Neuronal stem cell (in vitro differentiated cells): ENCODE data around the gene NIPSNAP3A.

ENCODE experiments used
- DNase-seq: peaks from one replicate; pipeline ENCODE4 v3.0.0-alpha.2; 2013; ENCODE audit warnings: low spot score
- H2AFZ ChIP-seq: one replicate; pipeline ENCODE4 v1.6.1; 2013; ENCODE audit warnings: mild to moderate bottlenecking, low read length, inconsistent platforms
- H2AK5ac ChIP-seq: 2 replicates; pipeline ENCODE4 v1.6.1; 2013; ENCODE audit warnings: low read depth, mild to moderate bottlenecking, inconsistent platforms, low read length, moderate library complexity, mixed read lengths
- H2BK120ac ChIP-seq: 2 replicates; pipeline ENCODE4 v1.6.1; 2013; ENCODE audit warnings: low read depth, mild to moderate bottlenecking, inconsistent platforms, low read length, moderate library complexity, mixed read lengths
- H2BK12ac ChIP-seq: one replicate; pipeline ENCODE4 v1.6.1; 2013; ENCODE audit warnings: low read length, inconsistent platforms
- H2BK15ac ChIP-seq: 2 replicates; pipeline ENCODE4 v1.6.1; 2013; ENCODE audit warnings: mild to moderate bottlenecking, low read length, inconsistent platforms, mixed read lengths
- H2BK5ac ChIP-seq: one replicate; pipeline ENCODE4 v1.6.1; 2013; ENCODE audit warnings: inconsistent platforms, mild to moderate bottlenecking, low read length, moderate library complexity
- H3K14ac ChIP-seq: one replicate; pipeline ENCODE4 v1.6.1; 2013; ENCODE audit warnings: low read length, inconsistent platforms
- H3K18ac ChIP-seq: 2 replicates; pipeline ENCODE4 v1.6.1; 2013; ENCODE audit warnings: low read length, inconsistent platforms
- H3K23ac ChIP-seq: 2 replicates; pipeline ENCODE4 v1.6.1; 2013; ENCODE audit warnings: low read depth, mild to moderate bottlenecking, mixed read lengths, low read length, inconsistent platforms; ENCODE audit not compliant: poor library complexity
- H3K27ac ChIP-seq: replicated peaks from 3 replicates; pipeline ENCODE4 v1.5.1; 2013; ENCODE audit warnings: low read length, inconsistent platforms
- H3K27me3 ChIP-seq, 3 experiments: 2 replicates each; pipeline ENCODE4 v1.6.1; 2013; ENCODE audit warnings: low read length in 3 of 3, mild to moderate bottlenecking in 2 of 3, inconsistent platforms in 1 of 3, low read depth in 1 of 3, mixed read lengths in 1 of 3, moderate library complexity in 1 of 3; ENCODE audit not compliant: control insufficient read depth in 3 of 3, insufficient read depth in 3 of 3
- H3K36me3 ChIP-seq, 2 donors: replicated peaks in 1 of 2; 2 replicates each; pipeline ENCODE4 v1.6.1; 2013; ENCODE audit warnings: low read length in 2 of 2; ENCODE audit not compliant: control insufficient read depth in 2 of 2, insufficient read depth in 2 of 2
- H3K4ac ChIP-seq: 2 replicates; pipeline ENCODE4 v1.6.1; 2013; ENCODE audit warnings: inconsistent platforms, mild to moderate bottlenecking, low read length, moderate library complexity
- H3K4me1 ChIP-seq, 2 donors: 1 replicate in 1 of 2; 2 replicates in 1 of 2; pipeline ENCODE4 v1.6.1; 2013; ENCODE audit warnings: low read length in 2 of 2, low read depth in 1 of 2; ENCODE audit not compliant: control insufficient read depth in 2 of 2, insufficient read depth in 1 of 2
- H3K4me2 ChIP-seq: one replicate; pipeline ENCODE4 v1.6.1; 2013; ENCODE audit warnings: mild to moderate bottlenecking, low read length, inconsistent platforms; ENCODE audit not compliant: insufficient read depth, poor library complexity, severe bottlenecking
- H3K4me3 ChIP-seq, 2 donors: 2 replicates each; pipeline ENCODE4 v1.5.1; 2013; ENCODE audit warnings: low read length in 2 of 2, mild to moderate bottlenecking in 2 of 2, inconsistent platforms in 1 of 2, moderate library complexity in 1 of 2
- H3K79me1 ChIP-seq: one replicate; pipeline ENCODE4 v1.6.1; 2013; ENCODE audit warnings: low read depth, mild to moderate bottlenecking, inconsistent platforms, low read length, moderate library complexity
- H3K9ac ChIP-seq: one replicate; pipeline ENCODE4 v1.6.1; 2013; ENCODE audit warnings: mild to moderate bottlenecking, low read depth, low read length, inconsistent platforms; ENCODE audit not compliant: poor library complexity
- H3K9me3 ChIP-seq, 2 donors: replicated peaks in 1 of 2; 2 replicates each; pipeline versions ENCODE3 to v1.6.1; 2013; ENCODE audit warnings: low read length in 2 of 2, mild to moderate bottlenecking in 2 of 2, inconsistent platforms in 1 of 2, low read depth in 1 of 2, mixed read lengths in 1 of 2, moderate library complexity in 1 of 2; ENCODE audit not compliant: control insufficient read depth in 2 of 2, insufficient read depth in 1 of 2
- H4K8ac ChIP-seq: one replicate; pipeline ENCODE4 v1.6.1; 2013; ENCODE audit warnings: low read depth, mild to moderate bottlenecking, inconsistent platforms, low read length, moderate library complexity
- H4K91ac ChIP-seq: one replicate; pipeline ENCODE4 v1.6.1; 2013; ENCODE audit warnings: low read length, low read depth, mild to moderate bottlenecking, inconsistent platforms; ENCODE audit not compliant: poor library complexity
- WGBS, 2 donors: extraction: QIAGEN DNeasy Blood & Tissue Kit; methylation state at CpG; one replicate each; pipeline ENCODE4 v1.1.7; 2013; ENCODE audit warnings: missing lambda C conversion rate in 2 of 2, mixed read lengths in 1 of 2; ENCODE audit not compliant: insufficient read length in 2 of 2, insufficient replicate concordance in 1 of 2; ENCODE audit errors: extremely low coverage in 2 of 2; 5-methylcytosine and 5-hydroxymethylcytosine counted together

The NIPSNAP3A gene

DNA sequence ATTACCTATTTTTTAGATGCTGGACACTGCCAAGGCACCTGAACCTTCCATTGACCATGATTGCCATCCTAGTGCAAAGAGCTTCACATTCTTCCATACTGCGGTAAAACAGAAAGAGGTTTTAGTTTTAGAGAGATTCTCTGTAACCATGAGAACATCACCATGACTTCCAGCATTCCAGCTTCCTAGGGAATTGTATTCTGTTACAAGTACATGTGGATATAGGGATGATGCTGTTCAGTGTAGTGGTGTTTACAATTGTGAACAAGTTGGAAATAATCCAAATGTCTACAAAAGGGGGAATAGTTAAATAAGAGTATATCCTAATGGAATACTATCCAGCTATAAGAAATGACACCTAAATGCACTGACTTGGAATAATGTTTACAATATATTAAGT, 38.8 kb downstream of the NIPSNAP3A start:
- no peak overlapping the region for H2AFZ ChIP-seq
- H3K4me3 ChIP-seq = no peak overlapping the region
- H3K4me1 ChIP-seq = no peaks in the 10 kb centered on the region
- DNase-seq = no peak
- H3K27me3 ChIP-seq = no peaks in the 10 kb centered on the region
- no peaks in the 10 kb centered on the region for H3K79me1 ChIP-seq
- H3K9ac ChIP-seq = no peak overlapping the region
- no peak overlapping the region for H3K14ac ChIP-seq
- H2BK120ac ChIP-seq = no peak overlapping the region
- H3K27ac ChIP-seq = no peak overlapping the region
- H2BK15ac ChIP-seq = no peak overlapping the region
- no peak overlapping the region for H3K23ac ChIP-seq
- H3K18ac ChIP-seq = no peak overlapping the region
- no peak overlapping the region for H2AK5ac ChIP-seq
- no peak overlapping the region for H4K91ac ChIP-seq
- no CpG with 5 or more reads among the region's 1 CpG for WGBS, 2 donors
- no peak overlapping the region for H2BK12ac ChIP-seq
- H4K8ac ChIP-seq = no peak overlapping the region
- peaks cover 34 to 99% of the 10 kb centered on the region in 2 donors for H3K36me3 ChIP-seq
- no peaks in the 10 kb centered on the region for H3K9me3 ChIP-seq
- H3K4ac ChIP-seq = no peak overlapping the region
- no peak overlapping the region for H3K4me2 ChIP-seq
- H2BK5ac ChIP-seq = no peak overlapping the region

DNA sequence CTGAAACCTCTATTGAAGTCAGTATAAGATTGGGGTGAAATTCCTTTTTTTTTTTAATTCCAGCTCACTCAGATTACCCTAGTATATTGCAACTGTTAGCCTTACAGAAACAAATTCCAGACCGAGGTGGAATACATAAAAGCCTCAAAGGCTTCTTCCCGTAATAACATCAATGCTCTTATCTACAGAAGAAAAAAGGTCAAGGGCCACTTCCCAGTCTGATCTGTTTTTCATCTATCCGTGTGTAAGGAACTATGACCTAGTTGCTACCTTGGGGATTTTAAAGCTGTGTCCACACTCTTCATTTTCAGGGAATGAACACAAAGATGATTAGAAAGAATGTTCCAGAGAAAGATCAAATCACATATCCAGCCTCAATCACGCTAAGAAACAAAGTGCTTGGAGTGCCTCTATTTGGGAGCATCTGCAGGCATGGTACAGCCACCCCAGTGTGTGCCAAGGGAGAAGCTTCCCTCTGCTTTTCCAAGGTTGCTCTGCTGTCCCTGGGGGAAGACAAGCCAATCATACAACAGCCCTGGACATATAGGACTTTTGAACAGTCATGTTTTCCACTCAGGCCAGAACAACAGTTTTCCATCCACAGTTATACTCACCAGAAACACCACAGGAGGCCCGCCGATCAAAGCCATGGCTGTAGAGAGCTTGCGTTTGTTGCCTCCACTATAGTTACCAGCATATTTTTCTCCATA, 40.0 kb downstream of the NIPSNAP3A start:
- H3K14ac ChIP-seq = no peak overlapping the region
- no peaks in the 10 kb centered on the region for H3K9me3 ChIP-seq
- H2BK12ac ChIP-seq = no peak overlapping the region
- H3K18ac ChIP-seq = no peak overlapping the region
- no peak overlapping the region for H3K4me2 ChIP-seq
- no peak overlapping the region for H2AK5ac ChIP-seq
- H2BK5ac ChIP-seq = no peak overlapping the region
- H3K4me3 ChIP-seq = no peak overlapping the region
- H2BK120ac ChIP-seq = no peak overlapping the region
- DNase-seq = no peak
- H3K27ac ChIP-seq = no peak overlapping the region
- no peaks in the 10 kb centered on the region for H3K27me3 ChIP-seq
- no peak overlapping the region for H4K91ac ChIP-seq
- H3K4me1 ChIP-seq = no peaks in the 10 kb centered on the region
- no CpG with 5 or more reads among the region's 7 CpGs for WGBS, 2 donors
- no peak overlapping the region for H3K23ac ChIP-seq
- peaks cover 37 to 100% of the 10 kb centered on the region in 2 donors for H3K36me3 ChIP-seq
- no peaks in the 10 kb centered on the region for H3K79me1 ChIP-seq
- no peak overlapping the region for H2BK15ac ChIP-seq
- no peak overlapping the region for H3K9ac ChIP-seq
- no peak overlapping the region for H4K8ac ChIP-seq
- H3K4ac ChIP-seq = no peak overlapping the region
- H2AFZ ChIP-seq = no peak overlapping the region

DNA sequence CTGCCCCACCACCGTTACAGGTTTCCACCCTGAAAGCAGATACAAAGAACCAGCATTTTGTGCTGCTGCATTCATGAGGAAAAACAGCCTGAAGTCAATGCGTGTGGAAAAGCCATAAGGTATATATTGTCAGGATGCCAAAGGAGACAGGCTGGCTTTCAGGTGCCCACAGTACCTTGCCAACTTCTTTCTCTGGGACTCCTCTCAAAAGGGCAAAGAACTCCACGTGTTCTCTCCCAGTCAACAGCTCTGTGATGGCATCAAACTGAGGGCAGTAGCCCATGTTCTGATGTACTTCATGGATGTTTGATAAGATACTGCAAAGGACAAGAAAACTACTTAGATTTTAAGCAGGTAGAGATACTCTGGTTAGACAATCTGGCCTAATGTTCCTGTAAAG, 40.8 kb downstream of the NIPSNAP3A start:
- no peak overlapping the region for H3K18ac ChIP-seq
- H3K4me3 ChIP-seq = no peak overlapping the region
- no peak overlapping the region for H2BK12ac ChIP-seq
- H4K91ac ChIP-seq = no peak overlapping the region
- H3K23ac ChIP-seq = no peak overlapping the region
- no peak overlapping the region for H2BK120ac ChIP-seq
- DNase-seq = no peak
- no peak overlapping the region for H3K9ac ChIP-seq
- H3K27ac ChIP-seq = no peak overlapping the region
- H2BK5ac ChIP-seq = no peak overlapping the region
- no peaks in the 10 kb centered on the region for H3K4me1 ChIP-seq
- no peaks in the 10 kb centered on the region for H3K27me3 ChIP-seq
- H3K79me1 ChIP-seq = no peaks in the 10 kb centered on the region
- no peaks in the 10 kb centered on the region for H3K9me3 ChIP-seq
- H3K4me2 ChIP-seq = no peak overlapping the region
- no peak overlapping the region for H2BK15ac ChIP-seq
- no peak overlapping the region for H3K4ac ChIP-seq
- peaks cover 41 to 100% of the 10 kb centered on the region in 2 donors for H3K36me3 ChIP-seq
- no peak overlapping the region for H4K8ac ChIP-seq
- H2AK5ac ChIP-seq = no peak overlapping the region
- no peak overlapping the region for H3K14ac ChIP-seq
- no CpG with 5 or more reads among the region's 3 CpGs for WGBS, 2 donors
- no peak overlapping the region for H2AFZ ChIP-seq

DNA sequence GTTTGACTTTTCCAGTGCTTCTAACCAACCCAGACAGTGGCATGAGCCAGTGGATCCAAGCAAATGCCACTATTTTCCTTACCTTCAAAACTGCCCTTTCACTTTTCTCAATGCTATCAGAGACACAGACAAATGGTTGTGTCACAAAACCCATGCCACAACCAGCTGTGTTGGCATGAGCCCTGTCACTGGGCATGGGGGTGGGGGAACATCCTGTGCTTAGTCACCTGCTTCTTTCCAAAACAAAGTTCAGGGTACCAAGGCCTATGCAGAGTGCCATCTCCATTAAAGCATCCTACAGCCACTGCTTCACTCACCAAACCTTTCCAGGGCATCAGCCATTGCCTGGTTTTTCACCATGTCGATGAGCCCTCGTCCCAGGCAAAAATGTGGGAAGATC, 46.6 kb downstream of the NIPSNAP3A start:
- Histone ChIP-seq H3K27me3 (no peaks in the 10 kb centered on the region), H3K4me2 (no peak overlapping the region), H2AK5ac (no peak overlapping the region), H4K91ac (no peak overlapping the region), H3K27ac (no peak overlapping the region), H3K4ac (no peak overlapping the region), H2BK5ac (no peak overlapping the region), H3K4me1 (peaks cover 0 to 1% of the 10 kb centered on the region in 2 donors), H2BK15ac (no peak overlapping the region), H2AFZ (no peak overlapping the region), H3K9me3 (no peaks in the 10 kb centered on the region), H3K36me3 (peaks cover 43 to 100% of the 10 kb centered on the region in 2 donors), H3K14ac (no peak overlapping the region), H2BK120ac (no peak overlapping the region), H3K4me3 (no peak overlapping the region), H4K8ac (no peak overlapping the region), H2BK12ac (no peak overlapping the region), H3K79me1 (no peaks in the 10 kb centered on the region), H3K18ac (no peak overlapping the region), H3K23ac (no peak overlapping the region), H3K9ac (no peak overlapping the region)
- no CpG with 5 or more reads among the region's 2 CpGs for WGBS, 2 donors
- no peak for DNase-seq
